A549 (cell line): ENCODE data around the gene USP6NL. TPM values are rescaled to one million over a fixed set of nuclear protein-coding genes. Genes with fewer than 3 reads are reported as not detected.

ENCODE experiments used
- ATAC-seq, 2 experiments: fragments of 200-7000 bp in 1 of 2; fragments of >200 bp in 1 of 2; cut with Nextera tagmentation in 1 of 2; cut with Tn5 transposase in 1 of 2; 3 replicates each; pipeline versions ENCODE4 v1.8.0 to v1.9.1; 2018 to 2020; ENCODE audit warnings: mild to moderate bottlenecking in 1 of 2, moderate library complexity in 1 of 2
- CTCF ChIA-PET: fragments of 300-600 bp; sonication (Branson Sonifier 250); formaldehyde crosslinking; extraction: SDS; loops from one replicate; lab custom pipeline; 2021; ENCODE audit warnings: antibody characterized with exemption, inconsistent platforms; lab: Yijun Ruan, JAX
- POLR2A ChIA-PET: fragments of 350-600 bp; formaldehyde crosslinking; extraction: SDS; loops from one replicate; lab custom pipeline; 2021; ENCODE audit warnings: antibody characterized with exemption, inconsistent platforms; lab: Yijun Ruan, JAX
- DNase-seq, 2 experiments: peaks; one replicate each; pipeline versions ENCODE4 v3.0.0 to v3.0.0-alpha.2; 2011 to 2016; ENCODE audit warnings: low read depth in 1 of 2, low spot score in 1 of 2
- FAIRE-seq: peaks from 2 replicates; lab custom pipeline; 2011; peaks lifted over from hg19 to GRCh38; lab: Jason Lieb, UNC
- H3K27ac ChIP-seq, 2 experiments: fragments of >200 bp; sonication (Bioruptor Twin); formaldehyde crosslinking; 3 replicates each; pipeline ENCODE4 v1.5.1; 2016 to 2017
- H3K4me1 ChIP-seq: fragments of >200 bp; sonication (Bioruptor Twin); formaldehyde crosslinking; 3 replicates; pipeline ENCODE4 v1.6.1; 2016
- H3K4me2 ChIP-seq: fragments of >200 bp; sonication (Bioruptor Twin); formaldehyde crosslinking; 3 replicates; pipeline ENCODE4 v1.6.1; 2016
- H3K4me3 ChIP-seq: fragments of >200 bp; sonication (Bioruptor Twin); formaldehyde crosslinking; 3 replicates; pipeline ENCODE4 v1.5.1; 2016
- H3K9me3 ChIP-seq: fragments of >200 bp; sonication (Bioruptor Twin); formaldehyde crosslinking; 3 replicates; pipeline ENCODE4 v1.6.1; 2016
- BHLHE40 ChIP-seq: IDR thresholded peaks from 2 replicates; pipeline ENCODE4 v1.6.1; 2012; ENCODE audit warnings: low read depth, low read length, inconsistent platforms
- FOSB ChIP-seq: fragments of 250-450 bp; sonication (Bioruptor Pico); IDR thresholded peaks from 2 replicates; pipeline ENCODE4 v1.5.0; 2020; ENCODE audit warnings: mild to moderate bottlenecking, moderate library complexity
- GATA3 ChIP-seq: IDR thresholded peaks from 2 replicates; pipeline ENCODE4 v1.6.1; 2012; ENCODE audit warnings: borderline replicate concordance
- HEYL ChIP-seq: fragments of 250-450 bp; sonication (Bioruptor Pico); IDR thresholded peaks from 2 replicates; pipeline ENCODE4 v1.8.0; 2021; ENCODE audit warnings: mild to moderate bottlenecking, moderate library complexity
- JUN ChIP-seq, 2 experiments: fragments of >200 bp; sonication (Bioruptor Twin); formaldehyde crosslinking; IDR thresholded peaks; 2 replicates in 1 of 2; 3 replicates in 1 of 2; pipeline ENCODE4 v1.6.1; 2016 to 2017
- KDM5A ChIP-seq: fragments of 200-600 bp; sonication (generic); IDR thresholded peaks from 2 replicates; pipeline ENCODE4 v1.6.1; 2016; ENCODE audit warnings: antibody characterized with exemption, mild to moderate bottlenecking
- MAFK ChIP-seq: fragments of 450-650 bp; IDR thresholded peaks from 2 replicates; pipeline ENCODE4 v1.6.1; 2014; ENCODE audit not compliant: partially characterized antibody
- NFE2L2 ChIP-seq: fragments of 150-350 bp; conservative IDR thresholded peaks from 2 replicates; pipeline ENCODE4 v1.6.1; 2014; ENCODE audit warnings: low read length
- POLR2A ChIP-seq: IDR thresholded peaks from 2 replicates; pipeline ENCODE4 v1.6.1; 2012; ENCODE audit warnings: mild to moderate bottlenecking, low read length
- SREBF2 ChIP-seq: fragments of 450-650 bp; IDR thresholded peaks from 2 replicates; pipeline ENCODE4 v1.6.1; 2014; ENCODE audit warnings: mild to moderate bottlenecking, moderate library complexity
- TFCP2L1 ChIP-seq: fragments of 250-450 bp; sonication (Bioruptor Pico); IDR thresholded peaks from 2 replicates; pipeline ENCODE4 v1.5.0; 2021; ENCODE audit warnings: mild to moderate bottlenecking
- ZFP36 ChIP-seq: fragments of 450-650 bp; IDR thresholded peaks from 2 replicates; pipeline ENCODE4 v1.6.1; 2014; ENCODE audit warnings: borderline replicate concordance; ENCODE audit not compliant: partially characterized antibody
- ZSCAN20 ChIP-seq: fragments of 250-450 bp; sonication (Bioruptor Pico); IDR thresholded peaks from 2 replicates; pipeline ENCODE4 v1.8.0; 2022; ENCODE audit warnings: mild to moderate bottlenecking, moderate library complexity
- WGBS: methylation state at CpG from one replicate; pipeline ENCODE4 v1.1.6; 2017; ENCODE audit errors: missing lambda C conversion rate; 5-methylcytosine and 5-hydroxymethylcytosine counted together
- polyA plus RNA-seq, 4 experiments: library from polyadenylated mRNA; depleted of rRNA in 3 of 4; stranded (reverse); fragments of >200 nt; fragmentation: RNase III in 1 of 4; extraction: RNeasy Plus Mini Kit Qiagen cat#74134 plus additional on column Dnase treatment in 1 of 4; gene quantifications; 2 replicates in 3 of 4; 3 replicates in 1 of 4; pipeline ENCODE4 v1.2.3, GENCODE V29; 2011 to 2017
- TF ChIP-seq, protein P1 (sequence below): IDR thresholded peaks from 2 replicates; pipeline ENCODE4 v1.6.1; 2012
- TF ChIP-seq, protein P2 (sequence below): fragments of 450-650 bp; IDR thresholded peaks from 2 replicates; pipeline ENCODE4 v1.6.1; 2014; ENCODE audit warnings: antibody characterized with exemption
- TF ChIP-seq, protein P3 (sequence below): fragments of >200 bp; sonication (Bioruptor Twin); formaldehyde crosslinking; IDR thresholded peaks from 3 replicates; pipeline ENCODE4 v1.6.1; 2016

USP6NL gene
- polyA plus RNA-seq, 2 of the 4 experiments (the other 2 are of a cell fraction) = 10.6 to 18.2 TPM

DNA sequence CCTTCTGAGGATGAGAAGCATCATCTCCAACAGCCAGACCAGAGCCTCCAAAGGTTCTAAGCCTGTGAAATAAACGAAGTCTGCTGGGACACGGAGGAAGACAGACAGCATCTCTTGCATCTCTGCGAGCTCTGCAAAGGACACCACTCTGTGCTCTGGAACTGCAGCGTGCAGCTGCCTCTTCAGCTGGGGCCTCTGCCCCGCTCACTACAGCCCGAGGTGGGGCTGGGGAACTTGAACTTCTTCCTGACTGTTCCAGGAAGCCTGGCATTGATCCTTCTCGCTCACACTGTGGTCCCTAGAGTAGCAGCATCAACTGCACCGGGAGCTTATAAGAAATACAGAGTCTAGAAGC is 163.3 kb downstream of the USP6NL start:
- no peaks in the 10 kb centered on the region for H3K4me1 ChIP-seq

DNA sequence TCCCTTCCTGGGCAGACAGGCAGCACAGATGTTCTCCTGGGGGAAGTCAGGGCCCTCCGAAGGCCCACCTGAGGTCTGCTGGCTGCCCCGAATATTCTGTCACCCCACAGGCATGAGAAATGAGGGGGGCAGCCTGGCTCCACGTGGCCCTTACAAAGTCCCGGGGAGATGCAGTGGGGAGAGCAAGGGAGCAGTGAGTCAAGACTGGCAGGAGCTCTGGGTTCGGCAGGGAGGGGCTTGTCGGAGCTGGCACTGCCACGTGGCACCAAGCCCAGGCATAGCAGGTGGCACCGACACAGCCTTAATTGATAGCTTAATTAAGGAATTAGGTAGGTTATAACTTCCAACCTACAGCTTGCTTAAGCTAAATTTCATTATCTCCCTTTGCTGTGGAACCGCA is 163.9 kb downstream of the USP6NL start:
- POLR2A ChIA-PET = no interaction called here
- Histone ChIP-seq H3K4me1 (no peaks in the 10 kb centered on the region), H3K9me3 (no peaks in the 10 kb centered on the region), H3K4me2 (no peak overlapping the region), H3K4me3 (no peak overlapping the region), H3K27ac (no peak overlapping the region)
- CTCF ChIA-PET = interaction anchor here (0.5 to 1.6 kb wide), 4 partner anchors 23 to 310 kb away, joined by 3 to 5 read pairs (median 4); no protein-coding TSS in a partner anchor
- ATAC-seq = no peak
- FAIRE-seq = no peak
- DNase-seq = no peak
- WGBS = 46% methylated on average over 9 of the region's 9 CpGs
- TF ChIP-seq GATA3 = no peak

More for the DNA sequence above, 163.3 kb downstream of the USP6NL start:
- no peak overlapping the region for H3K4me2 ChIP-seq
- FAIRE-seq (no peak), ATAC-seq (peak; percentile 5 to 19; a peak in 1 of 6 replicates), DNase-seq (no peak)
- TF ChIP-seq FOSB (no peak), TFCP2L1 (no peak), BHLHE40 (no peak), KDM5A (no peak), ZSCAN20 (CRISPR knock-in tag) (no peak), POLR2A (no peak)
- TF ChIP-seq, protein P1, sequence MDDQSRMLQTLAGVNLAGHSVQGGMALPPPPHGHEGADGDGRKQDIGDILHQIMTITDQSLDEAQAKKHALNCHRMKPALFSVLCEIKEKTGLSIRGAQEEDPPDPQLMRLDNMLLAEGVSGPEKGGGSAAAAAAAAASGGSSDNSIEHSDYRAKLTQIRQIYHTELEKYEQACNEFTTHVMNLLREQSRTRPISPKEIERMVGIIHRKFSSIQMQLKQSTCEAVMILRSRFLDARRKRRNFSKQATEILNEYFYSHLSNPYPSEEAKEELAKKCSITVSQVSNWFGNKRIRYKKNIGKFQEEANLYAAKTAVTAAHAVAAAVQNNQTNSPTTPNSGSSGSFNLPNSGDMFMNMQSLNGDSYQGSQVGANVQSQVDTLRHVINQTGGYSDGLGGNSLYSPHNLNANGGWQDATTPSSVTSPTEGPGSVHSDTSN = no peak
- H3K27ac ChIP-seq = no peak overlapping the region
- H3K4me3 ChIP-seq = no peak overlapping the region
- no peaks in the 10 kb centered on the region for H3K9me3 ChIP-seq
- WGBS = 26% methylated on average over 8 of the region's 8 CpGs
- ChIA-PET POLR2A (no interaction called here), CTCF (interaction anchor here (0.5 to 1.6 kb wide), 5 partner anchors 24 to 310 kb away, joined by 3 to 5 read pairs (median 3); no protein-coding TSS in a partner anchor)

GRCh38 chr10:11446864-11447263 is 164.6 kb downstream of the USP6NL start:
- Histone ChIP-seq H3K27ac (no peak overlapping the region), H3K4me1 (no peaks in the 10 kb centered on the region), H3K9me3 (no peaks in the 10 kb centered on the region), H3K4me3 (no peak overlapping the region), H3K4me2 (no peak overlapping the region)
- ATAC-seq (no peak), FAIRE-seq (no peak), DNase-seq (no peak)
- 56% methylated on average over 3 of the region's 4 CpGs for WGBS
- POLR2A ChIA-PET = no interaction called here
- CTCF ChIA-PET = interaction anchor here (0.5 to 1.6 kb wide), 5 partner anchors 23 to 311 kb away, joined by 3 to 5 read pairs (median 3); no protein-coding TSS in a partner anchor
- no peak for TF ChIP-seq GATA3
- no peak for TF ChIP-seq JUN (IDR thresholded peaks at IDR 0.05)
- no peak for TF ChIP-seq FOSB
- TF ChIP-seq, protein P2, sequence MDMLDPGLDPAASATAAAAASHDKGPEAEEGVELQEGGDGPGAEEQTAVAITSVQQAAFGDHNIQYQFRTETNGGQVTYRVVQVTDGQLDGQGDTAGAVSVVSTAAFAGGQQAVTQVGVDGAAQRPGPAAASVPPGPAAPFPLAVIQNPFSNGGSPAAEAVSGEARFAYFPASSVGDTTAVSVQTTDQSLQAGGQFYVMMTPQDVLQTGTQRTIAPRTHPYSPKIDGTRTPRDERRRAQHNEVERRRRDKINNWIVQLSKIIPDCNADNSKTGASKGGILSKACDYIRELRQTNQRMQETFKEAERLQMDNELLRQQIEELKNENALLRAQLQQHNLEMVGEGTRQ = no peak
- no peak for TF ChIP-seq HEYL
- TF ChIP-seq, protein P1 = no peak
- TF ChIP-seq ZFP36 = no peak
- no peak for TF ChIP-seq BHLHE40
- TF ChIP-seq NFE2L2 = no peak
- TF ChIP-seq, all 56 proteins: peak for 0

DNA sequence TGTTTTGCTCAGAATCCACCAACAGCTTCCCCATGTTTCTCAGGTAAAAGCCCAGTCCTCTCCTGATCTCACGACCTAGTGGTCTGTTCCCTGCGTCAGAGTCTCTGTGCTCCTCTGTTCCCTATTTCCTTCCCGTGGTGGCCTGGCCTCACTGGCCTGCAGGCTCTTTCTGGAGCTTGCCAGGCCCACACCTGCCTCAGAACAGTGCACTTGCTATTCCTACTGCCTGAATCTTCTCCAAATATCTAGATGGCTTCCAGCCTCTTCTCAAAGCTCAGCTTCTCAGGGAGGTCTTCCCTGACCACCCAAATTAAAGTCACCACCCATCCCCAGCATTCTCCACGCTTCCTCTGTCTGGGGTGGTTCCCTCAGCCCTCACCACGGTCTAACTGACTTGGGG is 165.3 kb downstream of the USP6NL start:
- H3K9me3 ChIP-seq = no peaks in the 10 kb centered on the region
- no peaks in the 10 kb centered on the region for H3K4me1 ChIP-seq
- no peak for FAIRE-seq
- ChIA-PET POLR2A (no interaction called here), CTCF (interaction anchor here (0.5 to 0.8 kb wide), 2 partner anchors 22 to 25 kb away, joined by 3 read pairs; no protein-coding TSS in a partner anchor)
- TF ChIP-seq BHLHE40 (no peak), SREBF2 (no peak), MAFK (no peak)
- TF ChIP-seq, protein P3, sequence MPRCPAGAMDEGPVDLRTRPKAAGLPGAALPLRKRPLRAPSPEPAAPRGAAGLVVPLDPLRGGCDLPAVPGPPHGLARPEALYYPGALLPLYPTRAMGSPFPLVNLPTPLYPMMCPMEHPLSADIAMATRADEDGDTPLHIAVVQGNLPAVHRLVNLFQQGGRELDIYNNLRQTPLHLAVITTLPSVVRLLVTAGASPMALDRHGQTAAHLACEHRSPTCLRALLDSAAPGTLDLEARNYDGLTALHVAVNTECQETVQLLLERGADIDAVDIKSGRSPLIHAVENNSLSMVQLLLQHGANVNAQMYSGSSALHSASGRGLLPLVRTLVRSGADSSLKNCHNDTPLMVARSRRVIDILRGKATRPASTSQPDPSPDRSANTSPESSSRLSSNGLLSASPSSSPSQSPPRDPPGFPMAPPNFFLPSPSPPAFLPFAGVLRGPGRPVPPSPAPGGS = no peak
- no peak overlapping the region for H3K4me3 ChIP-seq
- 17% methylated on average over 5 of the region's 5 CpGs for WGBS
- no peak overlapping the region for H3K27ac ChIP-seq
- ATAC-seq = no peak
- no peak for DNase-seq
- H3K4me2 ChIP-seq = no peak overlapping the region
